ENCODE results near the gene SPG21. TPM values are rescaled to one million over a fixed set of nuclear protein-coding genes. Genes with fewer than 3 reads are reported as not detected.

Gene SPG21
- total RNA-seq, 1 experiment from 2014 or later, result 111 TPM

DNA sequence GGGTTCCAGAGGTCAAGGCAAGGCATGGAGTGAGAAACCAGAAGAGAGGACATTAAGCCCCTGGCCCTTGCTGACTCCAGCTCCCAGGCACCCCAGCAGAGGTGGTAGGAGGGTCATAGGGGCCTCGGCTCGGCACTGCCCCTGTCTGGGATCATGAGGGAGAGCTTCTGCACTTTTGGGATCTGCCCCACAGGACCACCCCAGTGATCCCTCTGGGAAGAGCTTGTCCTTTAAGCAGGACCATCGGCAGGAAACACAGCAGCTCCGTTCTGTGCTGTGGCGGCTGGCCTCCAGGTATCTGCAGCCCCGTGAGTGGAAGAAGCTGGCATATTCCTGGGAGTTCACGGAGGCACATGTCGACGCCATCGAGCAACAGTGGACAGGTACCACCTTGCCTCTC, 42.5 kb downstream of the SPG21 start:
- no peak for DNase-seq
- no peaks in the 10 kb centered on the region for H3K79me2 ChIP-seq (ENCODE audit: low read length)

DNA sequence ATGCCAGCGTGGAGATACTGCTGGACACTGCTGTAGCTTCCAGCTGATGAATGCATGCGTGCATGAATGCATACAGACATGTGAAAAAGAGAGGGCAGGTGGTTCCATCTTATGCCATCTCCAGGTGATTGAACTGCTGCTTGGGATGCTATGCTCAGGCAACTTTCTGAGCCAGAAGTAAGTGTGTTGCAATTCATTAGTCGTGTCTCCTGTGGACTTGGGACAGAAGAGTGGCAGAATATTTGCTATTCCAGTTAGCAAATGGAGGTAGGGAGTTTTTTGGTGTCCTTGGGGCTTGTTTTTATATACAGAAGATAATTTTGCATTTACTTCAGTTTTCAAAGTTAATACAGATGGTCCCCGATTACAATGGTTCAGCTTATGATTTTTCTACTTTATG, 44.8 kb downstream of the SPG21 start:
- H3K27me3 ChIP-seq (ENCODE audit: low read length), result no peaks in the 10 kb centered on the region
- DNase-seq, result no peak
- no peaks in the 10 kb centered on the region for H3K9me3 ChIP-seq (ENCODE audit: low read length)
- no peak overlapping the region for H3K4me2 ChIP-seq (ENCODE audit: low read depth, low read length, poor library complexity, severe bottlenecking)
- no peak overlapping the region for H2AFZ ChIP-seq (ENCODE audit: low read length)
- no peaks in the 10 kb centered on the region for H3K79me2 ChIP-seq (ENCODE audit: low read length)
- no peak overlapping the region for H3K4me3 ChIP-seq (ENCODE audit: low read length)
- H3K9me2 ChIP-seq (replicated peaks; ENCODE audit: insufficient read depth, low read length), result no peaks in the 10 kb centered on the region
- no peaks in the 10 kb centered on the region for H4K20me1 ChIP-seq (ENCODE audit: insufficient read depth, low read depth, low read length)
- no peaks in the 10 kb centered on the region for H3K36me3 ChIP-seq (ENCODE audit: insufficient read depth, low read length)
- no peaks in the 10 kb centered on the region for H3K4me1 ChIP-seq (ENCODE audit: low read length)
- H3K9ac ChIP-seq (ENCODE audit: low read length), result no peak overlapping the region
- no peak overlapping the region for H3K27ac ChIP-seq (ENCODE audit: low read length)

More for the DNA sequence above, 42.5 kb downstream of the SPG21 start:
- no peak overlapping the region for H3K4me3 ChIP-seq (ENCODE audit: low read length)
- no peaks in the 10 kb centered on the region for H3K27me3 ChIP-seq (ENCODE audit: low read length)
- no peak overlapping the region for H3K9ac ChIP-seq (ENCODE audit: low read length)
- no peaks in the 10 kb centered on the region for H3K9me3 ChIP-seq (ENCODE audit: low read length)
- no peak overlapping the region for H2AFZ ChIP-seq (ENCODE audit: low read length)
- H3K4me1 ChIP-seq (ENCODE audit: low read length), result no peaks in the 10 kb centered on the region
- H4K20me1 ChIP-seq (ENCODE audit: insufficient read depth, low read depth, low read length), result no peaks in the 10 kb centered on the region
- H3K9me2 ChIP-seq (replicated peaks; ENCODE audit: insufficient read depth, low read length), result no peaks in the 10 kb centered on the region
- no peaks in the 10 kb centered on the region for H3K36me3 ChIP-seq (ENCODE audit: insufficient read depth, low read length)
- no peak overlapping the region for H3K27ac ChIP-seq (ENCODE audit: low read length)
- no peak overlapping the region for H3K4me2 ChIP-seq (ENCODE audit: low read depth, low read length, poor library complexity, severe bottlenecking)

DNA sequence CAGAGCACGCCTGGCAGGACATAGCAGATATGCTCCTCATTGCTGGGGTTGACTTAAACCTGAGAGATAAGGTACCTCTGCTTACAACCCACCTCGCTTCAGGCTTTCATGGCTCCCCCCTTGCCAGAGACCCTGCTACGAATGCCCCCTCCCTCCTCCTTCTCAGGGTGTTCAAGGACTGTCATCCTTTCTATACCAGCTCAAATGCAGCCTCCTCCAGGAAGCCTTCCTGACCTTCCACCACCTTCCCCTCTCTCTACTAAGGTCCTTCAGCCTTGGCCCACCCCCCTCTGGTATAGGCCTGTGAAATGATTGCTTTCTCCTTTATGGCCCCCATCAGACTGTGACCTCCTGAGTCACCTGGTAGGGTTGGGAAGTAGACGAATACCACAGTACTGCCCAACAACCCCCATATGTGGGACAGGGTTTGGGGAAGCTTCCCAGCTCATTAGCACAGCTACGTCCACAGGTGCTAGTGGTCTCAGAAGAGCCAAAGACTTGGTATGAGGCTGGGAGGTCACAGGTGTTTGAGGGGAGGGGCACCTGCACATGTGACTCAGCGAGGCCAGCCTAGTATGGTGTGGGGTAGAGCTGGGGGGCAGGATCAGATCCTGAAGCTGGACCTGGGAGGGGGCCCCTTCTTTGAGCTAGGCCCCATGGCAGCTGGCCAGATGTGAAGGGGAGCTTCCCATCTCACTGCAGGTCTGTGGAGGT, 46.0 kb downstream of the SPG21 start:
- Histone ChIP-seq H3K27me3 (ENCODE audit: low read length) (no peaks in the 10 kb centered on the region), H2AFZ (ENCODE audit: low read length) (no peak overlapping the region), H3K4me2 (ENCODE audit: low read depth, low read length, poor library complexity, severe bottlenecking) (no peak overlapping the region), H3K4me1 (ENCODE audit: low read length) (no peaks in the 10 kb centered on the region), H3K27ac (ENCODE audit: low read length) (no peak overlapping the region), H3K36me3 (ENCODE audit: insufficient read depth, low read length) (no peaks in the 10 kb centered on the region), H3K4me3 (ENCODE audit: low read length) (no peak overlapping the region), H3K9me3 (ENCODE audit: low read length) (no peaks in the 10 kb centered on the region), H3K9ac (ENCODE audit: low read length) (no peak overlapping the region), H4K20me1 (ENCODE audit: insufficient read depth, low read depth, low read length) (no peaks in the 10 kb centered on the region), H3K79me2 (ENCODE audit: low read length) (no peaks in the 10 kb centered on the region), H3K9me2 (replicated peaks; ENCODE audit: insufficient read depth, low read length) (no peaks in the 10 kb centered on the region)
- DNase-seq, result no peak

DNA sequence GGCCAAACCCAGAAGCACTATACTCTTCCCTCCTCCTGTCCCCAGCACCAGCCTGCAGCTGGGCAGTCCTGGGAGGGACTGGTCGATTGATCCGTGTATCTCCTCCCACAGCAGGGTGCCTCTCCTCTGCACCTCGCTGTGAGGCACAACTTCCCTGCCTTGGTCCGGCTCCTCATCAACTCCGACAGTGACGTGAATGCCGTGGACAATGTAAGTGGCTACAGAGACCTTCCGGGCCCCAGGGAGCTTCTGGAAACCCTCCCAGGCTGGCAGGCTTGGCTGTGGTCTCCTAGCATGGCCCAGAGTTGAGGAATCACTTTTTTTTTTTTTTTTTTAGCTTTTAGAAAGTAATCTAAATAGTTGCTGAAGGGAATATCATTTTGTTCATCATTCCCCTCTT, 47.4 kb downstream of the SPG21 start:
- no peak overlapping the region for H3K9ac ChIP-seq (ENCODE audit: low read length)
- H3K4me2 ChIP-seq (ENCODE audit: low read depth, low read length, poor library complexity, severe bottlenecking), result no peak overlapping the region
- no peaks in the 10 kb centered on the region for H3K4me1 ChIP-seq (ENCODE audit: low read length)
- H3K9me2 ChIP-seq (replicated peaks; ENCODE audit: insufficient read depth, low read length), result no peaks in the 10 kb centered on the region
- H4K20me1 ChIP-seq (ENCODE audit: insufficient read depth, low read depth, low read length), result no peaks in the 10 kb centered on the region
- no peak for DNase-seq
- H3K79me2 ChIP-seq (ENCODE audit: low read length), result no peaks in the 10 kb centered on the region
- H3K27me3 ChIP-seq (ENCODE audit: low read length), result no peaks in the 10 kb centered on the region
- H3K36me3 ChIP-seq (ENCODE audit: insufficient read depth, low read length), result no peaks in the 10 kb centered on the region
- H3K27ac ChIP-seq (ENCODE audit: low read length), result no peak overlapping the region
- H3K4me3 ChIP-seq (ENCODE audit: low read length), result no peak overlapping the region
- H2AFZ ChIP-seq (ENCODE audit: low read length), result no peak overlapping the region
- no peaks in the 10 kb centered on the region for H3K9me3 ChIP-seq (ENCODE audit: low read length)

DNA sequence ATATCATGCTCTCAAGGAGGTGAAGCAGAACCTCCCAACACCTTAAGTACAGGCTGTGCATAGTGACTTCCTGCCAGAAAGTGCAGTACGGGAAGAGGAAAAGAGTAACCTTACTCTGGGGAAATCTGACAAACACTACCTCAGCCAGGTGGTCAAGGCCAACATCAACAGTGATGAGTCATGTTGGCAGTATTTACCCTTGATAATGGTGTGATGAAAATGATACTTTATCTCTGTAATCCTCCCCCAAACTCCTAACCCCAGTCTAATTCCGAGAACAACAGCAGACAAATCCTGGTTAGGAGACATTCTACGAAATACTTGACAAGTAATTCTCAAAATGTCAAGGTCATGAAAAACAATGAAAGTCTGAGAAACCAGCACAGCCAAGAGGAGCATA, 51.5 kb downstream of the SPG21 start:
- no peaks in the 10 kb centered on the region for H3K9me2 ChIP-seq (replicated peaks; ENCODE audit: insufficient read depth, low read length)
- no peak overlapping the region for H3K9ac ChIP-seq (ENCODE audit: low read length)
- no peak overlapping the region for H3K27ac ChIP-seq (ENCODE audit: low read length)
- no peaks in the 10 kb centered on the region for H3K27me3 ChIP-seq (ENCODE audit: low read length)
- H3K79me2 ChIP-seq (ENCODE audit: low read length), result no peaks in the 10 kb centered on the region
- no peaks in the 10 kb centered on the region for H3K36me3 ChIP-seq (ENCODE audit: insufficient read depth, low read length)
- no peak for DNase-seq
- no peak overlapping the region for H2AFZ ChIP-seq (ENCODE audit: low read length)
- H3K4me3 ChIP-seq (ENCODE audit: low read length), result no peak overlapping the region
- no peaks in the 10 kb centered on the region for H3K9me3 ChIP-seq (ENCODE audit: low read length)
- H3K4me1 ChIP-seq (ENCODE audit: low read length), result no peaks in the 10 kb centered on the region
- H4K20me1 ChIP-seq (ENCODE audit: insufficient read depth, low read depth, low read length), result no peaks in the 10 kb centered on the region
- H3K4me2 ChIP-seq (ENCODE audit: low read depth, low read length, poor library complexity, severe bottlenecking), result no peak overlapping the region

DNA sequence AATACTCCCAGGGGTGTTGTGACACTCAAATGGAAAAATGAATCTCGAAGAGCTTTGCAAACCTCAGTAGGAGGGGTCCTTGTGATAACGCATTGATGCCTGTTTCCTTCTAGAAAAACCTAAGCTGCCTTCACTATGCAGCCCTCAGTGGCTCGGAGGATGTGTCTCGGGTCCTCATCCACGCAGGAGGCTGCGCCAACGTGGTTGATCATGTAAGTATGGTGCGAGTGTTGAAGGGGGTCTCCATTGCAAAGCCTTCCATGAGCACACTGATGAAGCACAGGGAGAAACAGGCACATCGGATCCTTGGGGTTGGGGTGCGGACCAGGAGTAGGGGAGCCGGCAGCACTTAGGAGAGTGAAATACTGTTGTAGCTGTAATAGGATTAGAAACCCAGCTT, 55.7 kb downstream of the SPG21 start:
- Histone ChIP-seq H3K36me3 (ENCODE audit: insufficient read depth, low read length) (no peaks in the 10 kb centered on the region), H3K4me3 (ENCODE audit: low read length) (no peak overlapping the region), H3K4me1 (ENCODE audit: low read length) (no peaks in the 10 kb centered on the region), H3K9me2 (replicated peaks; ENCODE audit: insufficient read depth, low read length) (no peaks in the 10 kb centered on the region), H3K27ac (ENCODE audit: low read length) (no peak overlapping the region), H3K9me3 (ENCODE audit: low read length) (no peaks in the 10 kb centered on the region), H3K27me3 (ENCODE audit: low read length) (no peaks in the 10 kb centered on the region), H4K20me1 (ENCODE audit: insufficient read depth, low read depth, low read length) (no peaks in the 10 kb centered on the region), H2AFZ (ENCODE audit: low read length) (no peak overlapping the region), H3K4me2 (ENCODE audit: low read depth, low read length, poor library complexity, severe bottlenecking) (no peak overlapping the region), H3K79me2 (ENCODE audit: low read length) (no peaks in the 10 kb centered on the region), H3K9ac (ENCODE audit: low read length) (no peak overlapping the region)
- DNase-seq, result no peak

DNA sequence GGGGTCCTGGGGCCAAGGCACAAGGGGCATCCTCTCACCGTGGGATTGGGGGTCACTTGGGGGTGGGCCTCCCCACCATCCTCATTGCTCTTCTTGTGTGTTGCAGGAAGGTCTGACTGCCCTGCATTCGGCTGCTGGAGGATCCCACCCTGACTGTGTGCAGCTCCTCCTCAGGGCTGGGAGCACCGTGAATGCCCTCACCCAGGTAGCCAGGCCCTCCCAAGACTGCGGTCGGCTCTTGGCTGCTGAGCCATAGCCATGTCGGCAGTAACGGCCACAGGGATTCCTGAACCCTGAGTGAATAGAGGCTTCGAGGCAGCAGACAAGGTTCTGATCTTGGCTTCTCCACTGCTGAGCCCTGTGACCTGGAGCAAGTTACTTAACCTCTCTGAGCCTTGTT, 58.3 kb downstream of the SPG21 start:
- no peaks in the 10 kb centered on the region for H4K20me1 ChIP-seq (ENCODE audit: insufficient read depth, low read depth, low read length)
- no peak for DNase-seq
- no peak overlapping the region for H2AFZ ChIP-seq (ENCODE audit: low read length)
- H3K4me3 ChIP-seq (ENCODE audit: low read length), result no peak overlapping the region
- no peaks in the 10 kb centered on the region for H3K9me2 ChIP-seq (replicated peaks; ENCODE audit: insufficient read depth, low read length)
- no peaks in the 10 kb centered on the region for H3K79me2 ChIP-seq (ENCODE audit: low read length)
- no peaks in the 10 kb centered on the region for H3K4me1 ChIP-seq (ENCODE audit: low read length)
- H3K27me3 ChIP-seq (ENCODE audit: low read length), result no peaks in the 10 kb centered on the region
- no peak overlapping the region for H3K27ac ChIP-seq (ENCODE audit: low read length)
- H3K4me2 ChIP-seq (ENCODE audit: low read depth, low read length, poor library complexity, severe bottlenecking), result no peak overlapping the region
- H3K36me3 ChIP-seq (ENCODE audit: insufficient read depth, low read length), result no peaks in the 10 kb centered on the region
- H3K9ac ChIP-seq (ENCODE audit: low read length), result no peak overlapping the region
- H3K9me3 ChIP-seq (ENCODE audit: low read length), result no peaks in the 10 kb centered on the region

DNA sequence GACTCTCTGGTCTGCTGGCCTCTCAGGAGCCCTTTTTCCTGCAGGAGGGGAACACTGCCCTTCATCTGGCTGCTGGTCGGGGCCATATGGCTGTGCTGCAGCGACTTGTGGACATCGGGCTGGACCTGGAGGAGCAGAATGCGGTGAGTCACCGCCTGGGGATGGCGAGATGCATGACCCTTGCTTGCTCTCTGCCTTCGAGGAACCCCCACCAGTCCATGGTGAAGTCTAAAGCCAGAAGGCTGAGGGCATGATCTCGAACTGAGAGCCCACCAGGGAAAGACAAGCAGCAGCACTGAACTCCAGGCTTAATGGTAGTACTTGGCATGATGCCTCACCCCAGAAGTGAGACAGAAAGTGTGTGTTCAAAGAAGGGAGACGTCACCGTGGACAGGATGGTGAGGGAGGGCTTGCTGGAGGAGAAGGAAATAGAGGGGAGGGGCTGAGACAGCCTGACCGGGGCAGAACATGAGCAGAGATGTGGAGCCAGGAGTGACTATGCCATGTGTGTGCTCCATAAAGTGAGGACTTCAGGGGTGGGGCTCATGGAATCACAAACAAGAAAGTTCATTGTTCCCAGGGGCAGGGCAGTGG, 58.8 kb downstream of the SPG21 start:
- no peak overlapping the region for H3K4me2 ChIP-seq (ENCODE audit: low read depth, low read length, poor library complexity, severe bottlenecking)
- no peak overlapping the region for H3K9ac ChIP-seq (ENCODE audit: low read length)
- no peaks in the 10 kb centered on the region for H3K27me3 ChIP-seq (ENCODE audit: low read length)
- no peaks in the 10 kb centered on the region for H3K9me2 ChIP-seq (replicated peaks; ENCODE audit: insufficient read depth, low read length)
- H4K20me1 ChIP-seq (ENCODE audit: insufficient read depth, low read depth, low read length), result no peaks in the 10 kb centered on the region
- no peak overlapping the region for H2AFZ ChIP-seq (ENCODE audit: low read length)
- no peak overlapping the region for H3K27ac ChIP-seq (ENCODE audit: low read length)
- no peaks in the 10 kb centered on the region for H3K9me3 ChIP-seq (ENCODE audit: low read length)
- H3K4me3 ChIP-seq (ENCODE audit: low read length), result no peak overlapping the region
- H3K79me2 ChIP-seq (ENCODE audit: low read length), result no peaks in the 10 kb centered on the region
- H3K36me3 ChIP-seq (ENCODE audit: insufficient read depth, low read length), result no peaks in the 10 kb centered on the region
- H3K4me1 ChIP-seq (ENCODE audit: low read length), result no peaks in the 10 kb centered on the region
- no peak for DNase-seq

Data from Karpas-422 (cell line).